Fibroblast of skin of back (primary cell): Measurements from ENCODE around the gene INTS13.
A peak's percentile ranks its signal among the peaks of the same experiment; 100 is the strongest.
"Not testable (repeated sequence)": the region's sequence is repeated elsewhere in the genome, so short reads cannot be mapped to it uniquely, and the experiment has no call there.

ENCODE experiments used
- DNase-seq: peaks from one replicate; pipeline ENCODE4 v3.0.0-alpha.2; 2013

Gene INTS13

DNA sequence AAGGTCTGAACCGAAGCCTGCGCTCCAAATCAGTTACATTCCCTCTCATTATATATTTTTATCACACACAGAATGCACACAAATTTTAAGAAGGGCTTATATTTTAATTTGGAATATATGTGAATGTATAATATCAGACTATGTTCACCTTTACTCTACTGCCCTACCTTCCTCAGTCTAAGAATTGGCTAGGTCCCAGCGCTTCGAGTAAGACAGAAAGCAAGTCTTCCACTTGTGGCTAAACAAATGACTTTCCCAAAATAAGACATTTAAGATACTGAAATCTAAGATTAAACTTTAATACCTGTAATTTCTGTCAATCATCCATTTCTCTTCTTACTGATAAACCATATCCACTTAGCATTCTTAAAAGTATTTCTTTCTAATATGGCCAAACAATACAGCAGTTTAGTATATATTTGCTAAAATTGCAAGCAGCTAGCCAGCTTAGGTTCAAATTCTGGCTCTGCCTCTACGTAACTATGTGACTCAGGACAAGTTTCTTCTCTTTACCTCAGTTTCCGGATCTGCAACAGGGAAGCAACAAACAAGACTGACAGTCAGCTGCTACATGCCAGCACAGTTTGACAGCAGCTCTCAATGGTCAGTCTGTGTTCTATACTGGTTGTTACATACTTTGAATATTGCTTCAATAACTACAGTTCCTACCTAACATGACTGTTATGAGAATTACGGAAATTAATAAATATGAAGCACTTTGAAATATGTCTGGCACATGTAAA, 2.0 kb downstream of the INTS13 start:
- DNase-seq = no peak

DNA sequence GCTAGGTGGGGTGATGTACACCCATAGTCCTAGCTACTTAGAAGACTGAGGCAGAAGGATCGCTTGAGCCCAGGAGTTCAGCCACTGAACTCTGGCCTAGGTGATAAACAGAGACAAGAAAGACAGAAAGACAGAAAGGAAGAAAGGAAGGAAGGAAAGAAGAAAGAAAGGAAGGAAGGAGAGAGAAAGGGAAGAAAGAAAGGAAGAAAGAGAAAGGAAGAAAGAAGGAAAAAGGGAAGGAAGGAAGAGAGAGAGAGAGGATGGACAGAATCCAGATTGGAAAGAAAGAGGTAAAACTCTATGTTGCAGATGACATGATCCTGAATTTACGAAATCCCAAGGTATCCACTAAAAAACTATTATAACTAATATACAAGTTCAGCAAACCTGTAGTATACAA, 8.2 kb downstream of the INTS13 start:
- DNase-seq = no peak

DNA sequence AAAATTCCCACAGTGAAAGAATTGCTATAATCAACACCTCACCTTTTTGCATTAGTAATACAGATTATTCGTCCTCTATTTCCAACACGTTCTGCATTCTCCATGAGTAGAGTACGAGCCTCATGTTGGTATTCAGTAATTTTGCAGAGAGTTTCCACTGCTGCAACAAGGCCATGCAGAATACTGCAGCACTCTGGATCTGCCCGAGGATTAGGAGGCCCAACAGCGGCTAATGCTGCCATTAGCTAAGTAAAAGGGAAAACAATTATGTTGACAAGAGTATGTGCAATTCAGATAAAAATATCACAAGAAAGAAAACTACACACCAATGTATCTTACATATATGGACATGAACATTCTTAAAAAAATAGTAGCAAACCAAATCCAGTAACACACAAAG, 9.1 kb downstream of the INTS13 start:
- DNase-seq = no peak

DNA sequence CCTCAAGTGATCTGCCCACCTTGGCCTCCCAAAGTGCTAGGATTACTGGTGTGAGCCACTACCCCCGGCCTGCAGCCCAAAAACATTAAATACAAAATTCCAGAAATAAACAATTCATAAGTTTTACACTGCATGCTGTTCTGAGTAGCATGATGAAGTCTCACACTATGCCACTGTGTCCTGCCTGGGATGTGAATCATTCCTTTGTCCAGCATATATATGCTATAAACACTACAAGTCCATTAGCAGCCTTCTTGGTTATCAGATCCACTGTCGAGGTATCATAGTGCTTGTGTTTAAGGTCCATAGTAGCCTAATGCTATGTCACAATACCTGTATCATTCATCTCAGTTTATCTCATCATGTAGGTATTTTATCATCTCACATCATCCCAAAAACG, 15.9 kb downstream of the INTS13 start:
- no peak for DNase-seq

DNA sequence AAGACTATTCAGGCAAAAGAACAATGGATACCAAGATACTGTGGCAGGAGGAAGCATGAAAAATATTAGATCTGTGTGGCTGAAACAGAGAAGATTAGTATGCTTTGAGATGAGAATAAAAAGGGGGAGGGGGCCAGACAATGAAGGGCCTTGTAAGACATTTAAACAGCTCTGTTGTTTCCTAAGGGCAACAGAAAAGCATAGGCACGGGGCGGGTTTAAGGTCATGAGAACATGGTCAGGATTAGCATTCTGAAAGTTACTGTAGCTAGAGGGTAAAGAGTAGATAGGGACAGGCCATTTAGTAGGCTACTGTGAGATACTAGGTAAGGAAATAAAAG, 18.6 kb downstream of the INTS13 start:
- no peak for DNase-seq

DNA sequence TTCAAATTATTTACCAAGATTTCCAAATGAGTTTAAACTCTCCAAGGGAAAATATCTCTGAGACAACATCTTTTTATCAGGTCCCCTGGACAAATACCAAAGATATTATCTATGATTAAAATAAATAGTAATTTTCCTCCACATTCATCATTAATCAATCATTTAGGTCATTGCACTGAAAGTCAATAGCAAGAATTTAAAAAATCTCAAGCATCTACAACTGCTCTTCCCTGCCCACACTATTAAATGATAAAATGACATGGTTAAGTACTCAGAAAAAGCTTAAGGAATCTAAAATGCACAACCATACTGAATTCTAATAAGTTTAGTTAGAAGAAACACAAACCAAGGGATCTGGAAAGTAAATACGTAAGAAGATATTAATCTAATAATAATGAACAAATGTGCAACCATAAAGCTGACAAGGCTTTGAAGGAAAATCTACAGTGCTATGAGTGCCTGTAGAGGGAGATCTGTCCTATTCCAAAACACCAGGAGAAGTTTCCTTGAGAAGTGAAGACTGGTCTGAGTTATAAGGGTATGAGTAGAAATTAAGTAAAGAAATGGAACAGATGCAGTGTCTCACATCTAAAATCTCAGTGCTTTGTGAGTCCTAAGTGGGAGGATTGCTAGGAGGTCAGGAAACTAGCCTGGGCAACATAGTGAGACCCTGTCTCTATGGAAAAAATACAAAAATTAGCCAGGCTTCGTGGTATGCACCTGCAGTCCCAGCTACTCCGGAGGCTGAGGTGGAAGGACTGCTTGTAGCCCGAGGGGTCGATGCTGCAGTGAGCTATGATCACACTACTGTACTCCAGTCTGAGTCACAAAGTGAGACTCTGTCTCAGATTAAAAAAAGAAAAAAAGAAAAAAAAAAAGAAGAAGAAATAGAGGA, 19.2 kb downstream of the INTS13 start:
- DNase-seq = no peak

DNA sequence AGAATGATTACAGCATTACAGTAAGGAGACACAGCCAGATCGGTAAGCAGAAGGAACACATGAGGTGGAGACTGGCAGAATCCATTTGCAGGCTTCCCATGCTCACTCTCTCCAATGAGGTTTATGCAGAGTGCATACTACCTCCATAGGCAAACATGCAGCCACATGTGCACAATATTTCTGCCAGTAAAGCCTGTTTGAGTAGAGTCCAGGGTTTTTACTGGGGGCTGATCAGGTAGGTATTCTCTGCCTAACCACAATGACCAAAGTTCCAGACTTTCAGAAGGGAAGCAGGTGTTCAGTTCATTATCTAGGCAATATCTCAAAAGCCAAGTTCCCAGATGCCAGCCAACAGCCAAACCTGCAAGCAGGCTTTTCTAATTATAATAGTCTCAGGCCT, 31.1 kb downstream of the INTS13 start:
- DNase-seq = no peak

DNA sequence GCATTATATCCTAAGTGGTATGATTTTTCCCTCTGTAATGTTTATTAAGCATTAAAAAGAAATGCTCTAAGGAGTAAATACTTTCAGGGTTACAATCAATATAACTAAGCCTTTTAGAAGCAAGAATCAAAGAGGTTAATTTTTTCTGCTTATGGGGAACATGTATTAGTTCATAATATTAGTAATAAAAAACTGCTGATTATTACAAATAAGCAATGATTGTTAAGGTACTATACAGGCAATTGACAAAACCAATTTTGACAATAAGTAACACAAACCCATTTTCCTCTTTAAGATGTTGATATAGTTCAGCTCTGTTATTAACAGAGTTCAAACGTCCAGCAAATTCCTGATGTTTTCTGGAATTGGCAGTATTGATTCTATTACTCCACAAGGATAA, 31.8 kb downstream of the INTS13 start:
- DNase-seq = no peak

DNA sequence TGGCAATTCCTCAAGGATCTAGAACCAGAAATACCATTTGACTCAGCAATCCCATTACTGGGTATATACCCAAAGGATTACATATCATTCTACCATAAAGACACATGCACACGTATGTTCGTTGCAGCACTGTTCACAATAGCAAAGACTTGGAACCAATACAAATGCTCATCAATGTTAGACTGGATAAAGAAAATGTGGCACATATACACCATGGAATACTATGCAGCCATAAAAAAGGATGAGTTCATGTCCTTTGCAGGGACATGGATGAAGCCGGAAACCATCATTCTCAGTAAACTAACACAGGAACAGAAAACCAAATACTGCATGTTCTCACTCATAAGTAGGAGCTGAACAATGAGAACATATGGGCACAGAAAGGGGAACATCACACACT, 34.4 kb downstream of the INTS13 start:
- DNase-seq = not testable (repeated sequence)

DNA sequence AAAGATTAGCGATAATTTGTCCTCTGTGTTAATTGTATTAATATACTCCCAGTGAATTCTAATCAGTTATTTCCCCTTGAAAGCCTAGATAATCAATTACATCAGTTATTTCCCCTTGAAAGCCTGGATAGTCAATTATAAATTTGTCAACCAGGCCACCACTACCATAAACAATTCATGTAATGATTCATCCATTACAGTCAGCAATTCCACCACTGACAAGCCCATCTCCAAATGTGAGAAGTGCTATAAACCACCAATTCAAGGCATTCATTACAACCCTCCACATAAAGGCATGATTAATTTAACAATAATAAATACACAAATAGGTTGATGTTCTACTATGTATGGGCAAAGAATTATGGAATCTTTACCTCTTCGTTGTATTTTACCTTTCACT, 40.9 kb downstream of the INTS13 start:
- no peak for DNase-seq

DNA sequence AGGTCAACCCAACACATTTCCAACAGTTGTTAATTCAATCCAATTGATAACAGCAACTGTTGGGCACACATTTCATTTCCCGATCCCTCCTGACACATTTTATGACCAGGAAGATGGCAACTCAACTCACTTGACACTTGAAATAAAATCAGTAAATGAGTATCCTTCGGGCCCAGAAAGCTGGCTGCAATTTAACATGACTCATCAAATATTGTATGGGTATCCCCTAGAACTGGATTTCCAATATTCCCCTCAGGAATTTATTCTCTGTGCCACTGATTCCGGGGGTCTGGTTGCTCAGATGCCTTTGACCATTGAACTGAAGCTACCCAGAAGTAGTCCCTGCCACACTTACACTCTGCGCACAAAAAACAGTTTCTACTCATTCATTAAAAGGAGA, 42.1 kb downstream of the INTS13 start:
- no peak for DNase-seq

DNA sequence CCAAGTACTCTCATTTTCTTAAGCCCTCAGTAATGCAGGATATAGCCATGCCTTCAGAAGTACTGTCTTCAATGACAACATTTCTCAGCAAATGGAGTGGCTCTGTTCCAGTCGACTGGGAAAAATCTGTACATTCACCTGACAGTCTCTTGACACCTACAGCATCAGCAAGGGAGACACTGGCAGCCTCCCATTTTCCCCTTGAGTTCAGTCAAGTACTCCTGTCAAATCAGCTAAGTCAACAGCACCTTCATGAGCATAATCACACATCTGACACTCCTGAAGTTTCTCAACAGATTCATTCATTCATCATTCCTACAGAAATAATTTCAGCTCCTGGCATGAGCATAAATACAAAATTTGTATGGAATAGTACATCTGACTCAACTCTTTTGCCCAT, 46.1 kb downstream of the INTS13 start:
- DNase-seq = no peak

DNA sequence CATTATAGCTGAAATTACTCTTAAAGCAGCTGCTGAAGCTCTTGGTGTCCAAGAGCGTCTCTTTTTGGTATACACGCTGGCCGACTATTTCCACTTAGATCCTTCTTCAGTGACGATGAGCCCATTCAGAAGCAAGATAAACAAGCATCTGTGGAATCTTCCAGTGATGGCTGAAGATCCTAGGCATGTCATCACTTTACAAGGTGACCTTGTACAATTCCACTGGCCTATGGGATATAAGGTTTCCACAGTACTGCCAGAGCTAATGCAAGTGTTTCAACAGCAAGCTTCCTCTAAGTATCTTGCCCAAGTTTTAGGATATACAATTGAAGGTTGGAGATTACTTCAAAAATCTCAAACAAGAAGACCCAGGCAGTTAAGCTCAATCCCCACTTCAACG, 47.0 kb downstream of the INTS13 start:
- DNase-seq = no peak

DNA sequence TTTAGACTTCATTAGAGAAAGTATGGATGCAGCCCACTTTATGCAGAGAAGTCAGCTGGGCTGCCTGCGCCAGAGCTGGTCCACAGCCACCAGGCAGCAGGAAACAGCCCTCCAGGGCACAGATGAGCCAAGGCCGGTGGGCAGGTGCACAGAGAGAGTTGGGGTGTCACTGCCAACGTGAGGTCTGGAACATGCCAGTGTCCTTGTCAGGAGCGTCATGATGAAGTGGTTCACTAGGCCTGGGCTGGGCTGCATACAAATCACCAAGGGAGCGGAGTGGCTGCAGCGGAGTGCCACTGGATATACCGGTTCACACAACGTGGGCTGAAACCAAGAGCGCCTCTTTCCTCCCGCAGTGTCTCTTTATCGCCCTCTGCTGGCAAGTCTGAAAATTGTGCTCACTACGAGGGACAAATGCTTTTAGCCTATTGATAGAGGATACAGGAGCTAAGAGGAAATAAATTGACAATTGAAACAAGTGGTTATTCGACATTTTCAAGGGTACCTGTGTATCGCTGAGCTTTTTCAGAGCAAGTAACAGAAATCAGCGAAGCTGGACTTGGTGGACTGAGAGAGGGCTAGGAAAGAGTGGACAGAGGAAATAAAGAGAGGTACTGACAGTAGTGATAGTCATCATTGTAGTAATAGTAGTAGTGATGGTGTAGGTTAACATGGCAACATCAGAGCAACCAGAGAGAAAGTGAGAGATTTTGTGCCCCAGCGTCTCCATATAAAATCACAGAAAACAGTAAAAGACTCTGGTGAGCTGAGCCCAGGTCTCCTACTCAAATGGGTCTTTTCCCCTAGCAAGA, 52.8 kb downstream of the INTS13 start:
- peak; percentile 75 for DNase-seq

DNA sequence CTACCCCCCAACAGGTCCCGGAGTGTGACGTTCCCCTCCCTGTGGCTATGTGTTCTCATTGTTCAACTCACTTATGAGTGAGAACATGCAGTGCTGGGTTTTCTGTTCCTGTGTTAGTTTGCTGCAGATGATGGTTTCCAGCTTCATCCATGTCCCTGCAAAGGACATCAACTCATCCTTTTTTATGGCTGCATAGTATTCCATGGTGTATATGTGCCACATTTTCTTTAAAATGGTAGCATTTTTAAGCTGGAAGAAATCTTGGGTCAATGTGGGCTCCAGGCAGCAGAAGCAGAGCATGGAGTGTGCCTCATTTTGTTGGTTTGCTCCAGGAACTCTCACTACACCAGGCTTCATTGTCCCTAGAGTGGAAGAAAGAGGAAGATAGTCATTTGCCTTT, 57.2 kb downstream of the INTS13 start:
- no peak for DNase-seq

DNA sequence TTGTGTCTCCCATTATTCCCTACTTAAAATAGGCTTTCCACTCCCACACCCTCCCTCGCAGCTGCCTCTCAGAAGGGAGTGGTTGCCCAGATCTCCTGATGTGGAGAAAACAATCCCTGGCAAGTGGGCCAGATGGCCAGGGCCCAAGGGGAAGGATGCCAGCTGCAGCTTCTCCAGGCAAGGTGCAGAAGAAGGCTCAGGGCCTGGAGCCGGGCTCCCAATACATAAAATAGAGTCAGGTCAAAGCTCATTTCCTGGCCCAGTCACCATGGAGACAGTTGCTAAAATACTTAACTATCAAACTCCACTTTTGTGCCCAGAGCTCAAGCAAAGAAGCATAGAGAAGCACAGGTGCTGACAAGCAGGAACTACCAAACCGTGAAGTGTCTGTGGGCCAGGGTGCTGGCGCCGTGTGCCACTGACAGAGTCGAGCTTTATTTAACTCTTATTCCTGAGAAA, 59.1 kb downstream of the INTS13 start:
- no peak for DNase-seq

DNA sequence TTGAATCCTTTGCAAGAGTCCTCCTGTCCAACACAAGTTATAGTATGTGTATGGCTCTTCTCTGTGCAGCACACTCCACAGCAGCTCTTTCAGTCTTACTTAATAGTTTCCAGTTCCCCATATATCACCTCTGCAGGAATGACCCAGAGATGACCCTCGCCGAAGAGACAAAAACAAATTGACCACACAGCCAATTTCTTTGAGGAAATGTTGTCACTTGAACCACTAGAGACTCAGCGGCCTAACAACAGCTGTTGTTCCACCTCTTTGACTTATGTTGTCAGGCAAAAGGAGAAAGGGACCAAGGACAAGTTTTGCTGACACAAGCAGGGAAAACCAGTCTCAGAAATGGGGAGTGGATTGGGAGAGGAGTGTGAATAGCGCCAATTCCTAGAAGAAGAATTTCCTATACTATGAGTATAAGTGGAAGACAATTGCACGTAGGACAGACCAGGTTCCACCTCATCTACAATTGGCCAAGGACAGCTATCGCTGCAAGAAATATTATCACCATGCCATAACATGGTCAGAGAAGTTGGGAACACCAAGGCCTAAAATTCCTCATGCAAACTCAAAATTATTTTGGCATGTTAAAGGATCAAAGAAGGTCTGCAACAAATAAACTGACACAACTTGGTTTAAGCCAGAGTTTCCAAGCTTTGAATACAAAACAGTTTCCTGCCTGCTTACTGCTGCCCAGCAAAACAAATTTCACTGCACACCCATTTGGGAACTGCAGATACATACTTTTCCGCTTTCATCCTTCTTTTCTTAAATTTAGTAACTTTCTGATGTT, 63.1 kb downstream of the INTS13 start:
- DNase-seq = no peak

DNA sequence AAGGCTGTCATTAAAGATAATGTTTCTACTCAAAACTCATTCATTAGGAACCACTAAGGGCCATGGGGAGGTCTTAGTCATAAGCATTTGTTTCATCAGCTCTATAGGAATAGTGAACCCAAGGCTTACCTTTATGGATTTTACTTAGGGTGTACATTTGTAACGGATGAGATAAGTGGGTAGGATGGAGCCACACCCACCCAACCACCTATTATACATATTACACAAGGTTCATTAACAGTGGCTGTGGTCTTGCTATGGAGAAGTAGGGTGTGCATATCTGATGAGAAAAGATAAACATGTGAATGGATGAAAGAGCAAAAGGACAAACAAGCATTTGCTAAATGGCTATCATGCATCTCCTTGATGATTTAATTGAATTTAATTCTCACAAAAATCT, 65.2 kb downstream of the INTS13 start:
- no peak for DNase-seq

DNA sequence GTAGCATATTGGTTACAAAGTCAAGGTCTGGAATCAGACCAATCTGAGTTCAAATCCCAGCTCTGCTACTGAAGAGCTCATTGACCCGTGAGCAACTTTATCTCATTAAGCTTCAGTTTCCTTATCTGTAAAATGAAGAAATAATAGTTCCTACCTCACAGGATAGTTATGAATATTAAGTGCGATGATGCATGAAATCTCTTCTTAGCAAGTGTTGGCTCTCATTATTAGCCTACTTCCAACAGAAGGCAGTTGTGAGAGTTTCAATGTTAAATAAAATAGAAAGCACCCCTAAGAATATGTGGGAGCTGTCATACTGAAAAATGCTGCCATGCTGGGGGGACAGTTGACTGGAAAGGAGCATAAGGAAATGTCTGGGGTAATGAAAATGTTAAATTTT, 65.8 kb downstream of the INTS13 start:
- no peak for DNase-seq

DNA sequence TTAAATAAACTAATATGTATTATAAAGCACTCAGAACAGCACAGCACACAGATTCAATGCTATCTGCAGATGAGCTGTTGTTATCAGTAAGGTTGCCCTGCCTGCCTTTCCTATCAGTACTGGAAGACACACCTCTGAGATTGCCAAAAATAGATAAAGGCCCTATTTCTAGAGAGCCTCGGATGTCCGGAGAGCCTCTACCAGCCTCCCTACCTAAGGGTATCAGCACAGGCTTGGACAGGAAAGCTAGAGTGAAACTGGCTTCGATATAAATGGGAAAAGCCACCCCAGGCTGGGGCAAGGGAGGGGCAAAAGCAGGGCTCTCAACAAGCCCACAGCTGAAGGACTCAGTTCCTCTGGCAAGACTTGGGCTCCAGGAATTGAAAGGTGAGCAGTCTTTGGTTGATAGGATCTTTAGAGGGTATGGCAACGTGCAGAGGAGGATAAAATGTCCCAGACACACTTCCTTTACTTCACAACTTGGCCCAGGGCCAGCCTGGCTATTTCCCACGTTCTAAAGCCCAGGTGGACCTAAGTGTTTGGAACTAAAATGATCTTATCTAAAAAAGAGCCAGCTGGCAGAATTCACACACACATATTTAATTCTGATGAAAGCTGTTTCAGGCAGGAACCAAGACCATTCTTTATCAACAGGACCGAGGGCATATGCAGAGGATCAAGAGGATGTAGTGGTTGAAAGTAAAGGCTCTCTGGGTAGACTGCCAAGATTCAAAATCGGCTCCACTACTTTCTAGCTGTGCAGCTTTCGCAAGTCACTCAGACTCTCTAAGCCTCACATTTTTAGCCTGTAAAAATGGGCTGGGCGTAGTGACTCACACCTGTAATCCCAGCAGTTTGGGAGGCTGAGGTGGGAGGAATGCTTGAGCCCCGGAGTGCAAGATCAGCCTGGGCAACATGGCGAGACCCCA, 67.0 kb downstream of the INTS13 start:
- DNase-seq = no peak

DNA sequence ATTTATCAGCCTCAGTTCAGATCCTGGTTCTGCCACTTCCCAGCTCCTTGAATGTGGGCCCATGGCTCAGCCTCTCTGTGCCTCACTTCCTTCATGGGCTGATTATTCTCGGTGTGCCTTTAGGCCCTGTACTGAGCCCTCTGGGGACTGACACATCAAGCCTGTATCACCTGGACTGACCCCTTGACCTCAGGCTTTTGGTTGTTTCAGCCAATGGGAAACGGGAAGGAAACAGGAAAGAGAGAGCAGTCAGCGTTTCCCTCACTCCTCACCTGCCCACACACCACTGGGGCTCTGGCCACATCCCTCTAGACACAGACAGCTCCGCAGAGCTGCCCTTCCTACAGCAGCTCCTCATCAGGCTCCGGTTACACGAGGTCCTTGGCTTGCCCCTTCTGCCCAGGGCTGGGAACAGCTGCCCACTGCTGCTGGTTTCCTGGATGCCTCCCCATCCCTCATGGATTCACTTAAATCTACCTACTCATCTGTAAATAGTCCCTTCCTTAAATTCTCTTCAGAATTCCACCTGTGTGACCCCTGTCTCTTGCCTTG, 67.8 kb downstream of the INTS13 start:
- DNase-seq = no peak
